ENCODE results near the gene DIS3L2. TPM values are rescaled to one million over a fixed set of nuclear protein-coding genes. Genes with fewer than 3 reads are reported as not detected.

DIS3L2 gene
- total RNA-seq, 1 experiment from 2014 or later = 28.5 TPM

DNA sequence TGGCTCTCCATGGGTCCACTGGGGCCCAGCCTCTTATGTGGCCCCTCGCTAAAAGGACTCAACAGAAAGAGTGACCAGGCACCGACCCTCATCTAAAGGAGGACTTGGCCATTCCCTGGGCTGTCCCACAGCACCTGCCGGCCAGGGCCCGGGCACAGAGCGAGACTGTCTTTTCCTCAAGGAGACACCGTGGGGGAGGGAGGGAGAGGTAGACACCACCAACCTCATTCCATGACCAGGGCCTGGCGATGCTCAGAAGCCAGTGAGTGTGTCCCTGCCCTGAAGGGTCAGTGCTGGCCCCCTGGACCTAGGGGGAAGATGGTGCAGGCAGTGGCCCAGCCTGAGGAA, 377.2 kb downstream of the DIS3L2 start:
- Mint-ChIP-seq H3K4me3 (no peak overlapping the region), H3K27me3 (ENCODE audit: low read depth) (no peaks in the 10 kb centered on the region; the same call in 1 of the 2 replicates), H3K27ac (no peak overlapping the region), H3K9me3 (no peaks in the 10 kb centered on the region), H3K4me1 (peaks cover 3% of the 10 kb centered on the region), H3K36me3 (no peaks in the 10 kb centered on the region)
- DNase-seq (ENCODE audit: low spot score) (peak; percentile 11), ATAC-seq (no peak)
- ChIA-PET CTCF (interaction anchor here (0.5 to 6.1 kb wide), 18 partner anchors 9 to 438 kb away, joined by 3 to 78 read pairs (median 4); no protein-coding TSS in a partner anchor), POLR2A (no interaction called here)
- no peak for TF ChIP-seq JUN (CRISPR knock-in tag; IDR thresholded peaks at IDR 0.05)
- TF ChIP-seq, protein P1, sequence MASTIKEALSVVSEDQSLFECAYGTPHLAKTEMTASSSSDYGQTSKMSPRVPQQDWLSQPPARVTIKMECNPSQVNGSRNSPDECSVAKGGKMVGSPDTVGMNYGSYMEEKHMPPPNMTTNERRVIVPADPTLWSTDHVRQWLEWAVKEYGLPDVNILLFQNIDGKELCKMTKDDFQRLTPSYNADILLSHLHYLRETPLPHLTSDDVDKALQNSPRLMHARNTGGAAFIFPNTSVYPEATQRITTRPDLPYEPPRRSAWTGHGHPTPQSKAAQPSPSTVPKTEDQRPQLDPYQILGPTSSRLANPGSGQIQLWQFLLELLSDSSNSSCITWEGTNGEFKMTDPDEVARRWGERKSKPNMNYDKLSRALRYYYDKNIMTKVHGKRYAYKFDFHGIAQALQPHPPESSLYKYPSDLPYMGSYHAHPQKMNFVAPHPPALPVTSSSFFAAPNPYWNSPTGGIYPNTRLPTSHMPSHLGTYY (CRISPR knock-in tag; IDR thresholded peaks at IDR 0.05) = no peak
- no peak for TF ChIP-seq PRRX2 (CRISPR knock-in tag; IDR thresholded peaks at IDR 0.05)
- TF ChIP-seq, protein P2, sequence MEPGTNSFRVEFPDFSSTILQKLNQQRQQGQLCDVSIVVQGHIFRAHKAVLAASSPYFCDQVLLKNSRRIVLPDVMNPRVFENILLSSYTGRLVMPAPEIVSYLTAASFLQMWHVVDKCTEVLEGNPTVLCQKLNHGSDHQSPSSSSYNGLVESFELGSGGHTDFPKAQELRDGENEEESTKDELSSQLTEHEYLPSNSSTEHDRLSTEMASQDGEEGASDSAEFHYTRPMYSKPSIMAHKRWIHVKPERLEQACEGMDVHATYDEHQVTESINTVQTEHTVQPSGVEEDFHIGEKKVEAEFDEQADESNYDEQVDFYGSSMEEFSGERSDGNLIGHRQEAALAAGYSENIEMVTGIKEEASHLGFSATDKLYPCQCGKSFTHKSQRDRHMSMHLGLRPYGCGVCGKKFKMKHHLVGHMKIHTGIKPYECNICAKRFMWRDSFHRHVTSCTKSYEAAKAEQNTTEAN (CRISPR knock-in tag; IDR thresholded peaks at IDR 0.05) = no peak
- TF ChIP-seq CREM (CRISPR knock-in tag; IDR thresholded peaks at IDR 0.05) = no peak
- TF ChIP-seq, protein P3, sequence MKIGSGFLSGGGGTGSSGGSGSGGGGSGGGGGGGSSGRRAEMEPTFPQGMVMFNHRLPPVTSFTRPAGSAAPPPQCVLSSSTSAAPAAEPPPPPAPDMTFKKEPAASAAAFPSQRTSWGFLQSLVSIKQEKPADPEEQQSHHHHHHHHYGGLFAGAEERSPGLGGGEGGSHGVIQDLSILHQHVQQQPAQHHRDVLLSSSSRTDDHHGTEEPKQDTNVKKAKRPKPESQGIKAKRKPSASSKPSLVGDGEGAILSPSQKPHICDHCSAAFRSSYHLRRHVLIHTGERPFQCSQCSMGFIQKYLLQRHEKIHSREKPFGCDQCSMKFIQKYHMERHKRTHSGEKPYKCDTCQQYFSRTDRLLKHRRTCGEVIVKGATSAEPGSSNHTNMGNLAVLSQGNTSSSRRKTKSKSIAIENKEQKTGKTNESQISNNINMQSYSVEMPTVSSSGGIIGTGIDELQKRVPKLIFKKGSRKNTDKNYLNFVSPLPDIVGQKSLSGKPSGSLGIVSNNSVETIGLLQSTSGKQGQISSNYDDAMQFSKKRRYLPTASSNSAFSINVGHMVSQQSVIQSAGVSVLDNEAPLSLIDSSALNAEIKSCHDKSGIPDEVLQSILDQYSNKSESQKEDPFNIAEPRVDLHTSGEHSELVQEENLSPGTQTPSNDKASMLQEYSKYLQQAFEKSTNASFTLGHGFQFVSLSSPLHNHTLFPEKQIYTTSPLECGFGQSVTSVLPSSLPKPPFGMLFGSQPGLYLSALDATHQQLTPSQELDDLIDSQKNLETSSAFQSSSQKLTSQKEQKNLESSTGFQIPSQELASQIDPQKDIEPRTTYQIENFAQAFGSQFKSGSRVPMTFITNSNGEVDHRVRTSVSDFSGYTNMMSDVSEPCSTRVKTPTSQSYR (CRISPR knock-in tag; IDR thresholded peaks at IDR 0.05) = no peak
- TF ChIP-seq, protein P4, sequence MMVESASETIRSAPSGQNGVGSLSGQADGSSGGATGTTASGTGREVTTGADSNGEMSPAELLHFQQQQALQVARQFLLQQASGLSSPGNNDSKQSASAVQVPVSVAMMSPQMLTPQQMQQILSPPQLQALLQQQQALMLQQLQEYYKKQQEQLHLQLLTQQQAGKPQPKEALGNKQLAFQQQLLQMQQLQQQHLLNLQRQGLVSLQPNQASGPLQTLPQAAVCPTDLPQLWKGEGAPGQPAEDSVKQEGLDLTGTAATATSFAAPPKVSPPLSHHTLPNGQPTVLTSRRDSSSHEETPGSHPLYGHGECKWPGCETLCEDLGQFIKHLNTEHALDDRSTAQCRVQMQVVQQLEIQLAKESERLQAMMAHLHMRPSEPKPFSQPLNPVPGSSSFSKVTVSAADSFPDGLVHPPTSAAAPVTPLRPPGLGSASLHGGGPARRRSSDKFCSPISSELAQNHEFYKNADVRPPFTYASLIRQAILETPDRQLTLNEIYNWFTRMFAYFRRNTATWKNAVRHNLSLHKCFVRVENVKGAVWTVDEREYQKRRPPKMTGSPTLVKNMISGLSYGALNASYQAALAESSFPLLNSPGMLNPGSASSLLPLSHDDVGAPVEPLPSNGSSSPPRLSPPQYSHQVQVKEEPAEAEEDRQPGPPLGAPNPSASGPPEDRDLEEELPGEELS (CRISPR knock-in tag; IDR thresholded peaks at IDR 0.05) = no peak

DNA sequence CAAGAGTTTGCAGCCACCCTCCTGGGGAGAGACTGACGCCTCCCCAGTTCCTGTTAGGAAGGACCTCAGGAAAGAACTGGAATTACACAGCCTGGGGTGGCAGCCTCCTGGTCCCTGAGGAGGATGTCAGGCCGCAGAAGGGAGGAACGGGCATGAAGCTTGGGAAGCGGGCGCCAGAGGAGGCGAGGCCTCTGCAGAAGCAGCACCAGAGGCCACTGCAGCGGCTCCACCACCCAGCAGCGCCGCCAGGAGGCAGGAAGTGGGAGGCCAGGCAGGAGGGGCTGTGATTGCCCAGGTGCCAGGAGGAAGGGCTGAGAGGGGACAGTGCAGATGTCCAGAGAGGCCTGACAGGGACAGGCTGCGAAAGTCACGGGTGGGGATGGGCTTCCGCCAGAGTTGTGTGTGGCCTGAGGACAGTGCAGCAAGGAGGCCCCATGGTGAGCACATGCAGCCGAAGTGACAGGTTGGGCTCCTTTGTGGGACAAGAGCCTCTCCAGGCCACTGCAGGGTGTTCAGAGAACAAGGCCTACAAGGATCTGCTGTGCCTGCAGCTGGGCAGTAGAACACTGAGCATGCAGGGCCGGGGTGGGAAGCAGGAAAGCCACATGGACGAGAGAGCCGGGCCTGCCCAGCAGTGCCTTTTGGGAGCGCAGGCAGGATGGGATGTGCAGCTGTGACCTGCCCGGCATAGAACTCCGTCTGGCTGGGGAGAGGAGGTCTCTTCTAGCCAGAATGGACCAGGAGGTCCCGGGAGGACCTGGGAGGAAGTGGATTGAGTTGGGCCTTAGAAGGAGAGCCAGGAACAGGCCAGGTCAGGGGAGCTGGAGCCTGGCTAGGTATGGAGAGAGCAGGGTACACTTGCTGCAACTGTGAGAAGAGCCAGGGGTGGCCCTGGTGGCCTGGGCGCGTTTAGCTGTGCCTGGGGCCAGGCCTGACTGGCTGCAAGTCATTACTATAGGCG, 377.9 kb downstream of the DIS3L2 start:
- no peaks in the 10 kb centered on the region for H3K9me3 Mint-ChIP-seq
- peaks cover 3% of the 10 kb centered on the region for H3K4me1 Mint-ChIP-seq
- DNase-seq (ENCODE audit: low spot score) (peak; percentile 76), ATAC-seq (peak; percentile 68)
- H3K27me3 Mint-ChIP-seq (ENCODE audit: low read depth) = no peaks in the 10 kb centered on the region; the same call in 1 of the 2 replicates
- POLR2A ChIA-PET = no interaction called here
- H3K27ac Mint-ChIP-seq = peak overlapping the region; percentile 80
- H3K4me3 Mint-ChIP-seq = no peak overlapping the region
- no peaks in the 10 kb centered on the region for H3K36me3 Mint-ChIP-seq
- CTCF ChIA-PET = interaction anchor here (0.5 to 6.1 kb wide), 18 partner anchors 9 to 438 kb away, joined by 3 to 78 read pairs (median 4); no protein-coding TSS in a partner anchor
- 0 out of 2 replicates have a peak, but pooled peaks have one; percentile 7 for TF ChIP-seq TCF7 (CRISPR knock-in tag; IDR thresholded peaks at IDR 0.05; ENCODE audit: low read depth)
- no peak for TF ChIP-seq IRF2 (CRISPR knock-in tag; IDR thresholded peaks at IDR 0.05; ENCODE audit: borderline replicate concordance, low read depth)
- TF ChIP-seq ZNF219 (CRISPR knock-in tag; IDR thresholded peaks at IDR 0.05; ENCODE audit: borderline replicate concordance) = no peak
- TF ChIP-seq, protein P5, sequence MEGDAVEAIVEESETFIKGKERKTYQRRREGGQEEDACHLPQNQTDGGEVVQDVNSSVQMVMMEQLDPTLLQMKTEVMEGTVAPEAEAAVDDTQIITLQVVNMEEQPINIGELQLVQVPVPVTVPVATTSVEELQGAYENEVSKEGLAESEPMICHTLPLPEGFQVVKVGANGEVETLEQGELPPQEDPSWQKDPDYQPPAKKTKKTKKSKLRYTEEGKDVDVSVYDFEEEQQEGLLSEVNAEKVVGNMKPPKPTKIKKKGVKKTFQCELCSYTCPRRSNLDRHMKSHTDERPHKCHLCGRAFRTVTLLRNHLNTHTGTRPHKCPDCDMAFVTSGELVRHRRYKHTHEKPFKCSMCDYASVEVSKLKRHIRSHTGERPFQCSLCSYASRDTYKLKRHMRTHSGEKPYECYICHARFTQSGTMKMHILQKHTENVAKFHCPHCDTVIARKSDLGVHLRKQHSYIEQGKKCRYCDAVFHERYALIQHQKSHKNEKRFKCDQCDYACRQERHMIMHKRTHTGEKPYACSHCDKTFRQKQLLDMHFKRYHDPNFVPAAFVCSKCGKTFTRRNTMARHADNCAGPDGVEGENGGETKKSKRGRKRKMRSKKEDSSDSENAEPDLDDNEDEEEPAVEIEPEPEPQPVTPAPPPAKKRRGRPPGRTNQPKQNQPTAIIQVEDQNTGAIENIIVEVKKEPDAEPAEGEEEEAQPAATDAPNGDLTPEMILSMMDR (IDR thresholded peaks at IDR 0.05) = peak; percentile 51; the same call in 1 of the 2 replicates
- no peak for TF ChIP-seq ZNF396 (CRISPR knock-in tag; IDR thresholded peaks at IDR 0.05; ENCODE audit: borderline replicate concordance)
- TF ChIP-seq NFE2L1 (CRISPR knock-in tag; IDR thresholded peaks at IDR 0.05) = 0 out of 2 replicates have a peak, but pooled peaks have one; percentile 41
- no peak for TF ChIP-seq ZNF317 (CRISPR knock-in tag; IDR thresholded peaks at IDR 0.05; ENCODE audit: borderline replicate concordance, low read depth)
- TF ChIP-seq SOX15 (CRISPR knock-in tag; IDR thresholded peaks at IDR 0.05) = no peak
- TF ChIP-seq FOXP1 (CRISPR knock-in tag; IDR thresholded peaks at IDR 0.05; ENCODE audit: borderline replicate concordance) = 0 out of 2 replicates have a peak, but pooled peaks have one; percentile 30
- TF ChIP-seq, protein P6, sequence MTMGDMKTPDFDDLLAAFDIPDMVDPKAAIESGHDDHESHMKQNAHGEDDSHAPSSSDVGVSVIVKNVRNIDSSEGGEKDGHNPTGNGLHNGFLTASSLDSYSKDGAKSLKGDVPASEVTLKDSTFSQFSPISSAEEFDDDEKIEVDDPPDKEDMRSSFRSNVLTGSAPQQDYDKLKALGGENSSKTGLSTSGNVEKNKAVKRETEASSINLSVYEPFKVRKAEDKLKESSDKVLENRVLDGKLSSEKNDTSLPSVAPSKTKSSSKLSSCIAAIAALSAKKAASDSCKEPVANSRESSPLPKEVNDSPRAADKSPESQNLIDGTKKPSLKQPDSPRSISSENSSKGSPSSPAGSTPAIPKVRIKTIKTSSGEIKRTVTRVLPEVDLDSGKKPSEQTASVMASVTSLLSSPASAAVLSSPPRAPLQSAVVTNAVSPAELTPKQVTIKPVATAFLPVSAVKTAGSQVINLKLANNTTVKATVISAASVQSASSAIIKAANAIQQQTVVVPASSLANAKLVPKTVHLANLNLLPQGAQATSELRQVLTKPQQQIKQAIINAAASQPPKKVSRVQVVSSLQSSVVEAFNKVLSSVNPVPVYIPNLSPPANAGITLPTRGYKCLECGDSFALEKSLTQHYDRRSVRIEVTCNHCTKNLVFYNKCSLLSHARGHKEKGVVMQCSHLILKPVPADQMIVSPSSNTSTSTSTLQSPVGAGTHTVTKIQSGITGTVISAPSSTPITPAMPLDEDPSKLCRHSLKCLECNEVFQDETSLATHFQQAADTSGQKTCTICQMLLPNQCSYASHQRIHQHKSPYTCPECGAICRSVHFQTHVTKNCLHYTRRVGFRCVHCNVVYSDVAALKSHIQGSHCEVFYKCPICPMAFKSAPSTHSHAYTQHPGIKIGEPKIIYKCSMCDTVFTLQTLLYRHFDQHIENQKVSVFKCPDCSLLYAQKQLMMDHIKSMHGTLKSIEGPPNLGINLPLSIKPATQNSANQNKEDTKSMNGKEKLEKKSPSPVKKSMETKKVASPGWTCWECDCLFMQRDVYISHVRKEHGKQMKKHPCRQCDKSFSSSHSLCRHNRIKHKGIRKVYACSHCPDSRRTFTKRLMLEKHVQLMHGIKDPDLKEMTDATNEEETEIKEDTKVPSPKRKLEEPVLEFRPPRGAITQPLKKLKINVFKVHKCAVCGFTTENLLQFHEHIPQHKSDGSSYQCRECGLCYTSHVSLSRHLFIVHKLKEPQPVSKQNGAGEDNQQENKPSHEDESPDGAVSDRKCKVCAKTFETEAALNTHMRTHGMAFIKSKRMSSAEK (CRISPR knock-in tag; IDR thresholded peaks at IDR 0.05; ENCODE audit: borderline replicate concordance) = no peak
- TF ChIP-seq CBFB (CRISPR knock-in tag; IDR thresholded peaks at IDR 0.05; ENCODE audit: low read depth) = no peak

All from WTC11 (cell line).